Measurements from ENCODE around the gene LGMN. TPM values are rescaled to one million over a fixed set of nuclear protein-coding genes. Genes with fewer than 3 reads are reported as not detected.

LGMN gene
- polyA plus RNA-seq, 1 donor from 2014 or later = 48.0 TPM

GRCh38 chr14:92659765-92660561, 88.5 kb downstream of the LGMN start:
- H2AFZ ChIP-seq (ENCODE audit: low read depth, low read length) = peak overlapping the region; percentile 21
- H3K9ac ChIP-seq (ENCODE audit: low read length) = no peak overlapping the region
- no peaks in the 10 kb centered on the region for H3F3A ChIP-seq (ENCODE audit: insufficient read depth, low read length, poor library complexity, severe bottlenecking)
- no peaks in the 10 kb centered on the region for H4K20me1 ChIP-seq (ENCODE audit: insufficient read depth)
- TF ChIP-seq RAD21 (conservative IDR thresholded peaks at IDR 0.05) (no peak), CTCF (IDR thresholded peaks at IDR 0.05; ENCODE audit: poor library complexity, severe bottlenecking) (no peak), TAF1 (IDR thresholded peaks at IDR 0.05; ENCODE audit: low read depth) (no peak), SMC3 (conservative IDR thresholded peaks at IDR 0.05; ENCODE audit: poor library complexity) (no peak), EZH2 (IDR thresholded peaks at IDR 0.05; ENCODE audit: borderline replicate concordance, insufficient read depth, low read length, poor library complexity, severe bottlenecking) (no peak), EP300 (conservative IDR thresholded peaks at IDR 0.05; ENCODE audit: poor library complexity, severe bottlenecking) (no peak)
- TF ChIP-seq, protein P1, sequence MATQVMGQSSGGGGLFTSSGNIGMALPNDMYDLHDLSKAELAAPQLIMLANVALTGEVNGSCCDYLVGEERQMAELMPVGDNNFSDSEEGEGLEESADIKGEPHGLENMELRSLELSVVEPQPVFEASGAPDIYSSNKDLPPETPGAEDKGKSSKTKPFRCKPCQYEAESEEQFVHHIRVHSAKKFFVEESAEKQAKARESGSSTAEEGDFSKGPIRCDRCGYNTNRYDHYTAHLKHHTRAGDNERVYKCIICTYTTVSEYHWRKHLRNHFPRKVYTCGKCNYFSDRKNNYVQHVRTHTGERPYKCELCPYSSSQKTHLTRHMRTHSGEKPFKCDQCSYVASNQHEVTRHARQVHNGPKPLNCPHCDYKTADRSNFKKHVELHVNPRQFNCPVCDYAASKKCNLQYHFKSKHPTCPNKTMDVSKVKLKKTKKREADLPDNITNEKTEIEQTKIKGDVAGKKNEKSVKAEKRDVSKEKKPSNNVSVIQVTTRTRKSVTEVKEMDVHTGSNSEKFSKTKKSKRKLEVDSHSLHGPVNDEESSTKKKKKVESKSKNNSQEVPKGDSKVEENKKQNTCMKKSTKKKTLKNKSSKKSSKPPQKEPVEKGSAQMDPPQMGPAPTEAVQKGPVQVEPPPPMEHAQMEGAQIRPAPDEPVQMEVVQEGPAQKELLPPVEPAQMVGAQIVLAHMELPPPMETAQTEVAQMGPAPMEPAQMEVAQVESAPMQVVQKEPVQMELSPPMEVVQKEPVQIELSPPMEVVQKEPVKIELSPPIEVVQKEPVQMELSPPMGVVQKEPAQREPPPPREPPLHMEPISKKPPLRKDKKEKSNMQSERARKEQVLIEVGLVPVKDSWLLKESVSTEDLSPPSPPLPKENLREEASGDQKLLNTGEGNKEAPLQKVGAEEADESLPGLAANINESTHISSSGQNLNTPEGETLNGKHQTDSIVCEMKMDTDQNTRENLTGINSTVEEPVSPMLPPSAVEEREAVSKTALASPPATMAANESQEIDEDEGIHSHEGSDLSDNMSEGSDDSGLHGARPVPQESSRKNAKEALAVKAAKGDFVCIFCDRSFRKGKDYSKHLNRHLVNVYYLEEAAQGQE (IDR thresholded peaks at IDR 0.05; ENCODE audit: borderline replicate concordance) = no peak
- no peak overlapping the region for H3K4me2 ChIP-seq (ENCODE audit: low read length)
- H3K27ac ChIP-seq (ENCODE audit: low read length) = no peak overlapping the region
- no peaks in the 10 kb centered on the region for H3K9me2 ChIP-seq (ENCODE audit: insufficient read depth, low read length)
- no peaks in the 10 kb centered on the region for H3K9me3 ChIP-seq (ENCODE audit: low read length)
- no peaks in the 10 kb centered on the region for H3K27me3 ChIP-seq (ENCODE audit: insufficient read depth, low read depth, low read length)
- H3K79me2 ChIP-seq (replicated peaks; ENCODE audit: insufficient read depth, low read length) = no peaks in the 10 kb centered on the region
- no peak overlapping the region for H3K4me3 ChIP-seq (ENCODE audit: low read length)
- no peaks in the 10 kb centered on the region for H3K36me3 ChIP-seq (ENCODE audit: insufficient read depth, low read length)

DNA sequence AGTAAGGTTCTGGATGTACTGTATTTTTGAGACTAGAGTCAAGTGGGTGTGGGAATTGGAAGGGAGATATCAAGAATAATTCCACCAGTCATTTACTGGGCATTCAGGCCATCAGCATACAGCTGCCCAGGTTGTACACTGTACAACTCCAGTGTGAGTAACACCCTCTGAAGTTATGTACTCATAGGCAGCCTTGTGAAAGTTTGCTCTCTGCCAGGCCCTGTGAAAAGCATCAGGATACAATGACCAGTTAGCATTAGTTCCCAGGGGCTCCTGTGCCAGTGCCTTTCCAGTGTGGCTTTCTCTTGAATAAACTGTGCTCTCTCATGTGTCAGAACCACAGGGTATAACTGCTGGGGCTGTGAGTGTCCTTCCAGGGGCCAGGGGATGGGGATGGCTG, 89.7 kb downstream of the LGMN start:
- H3K79me2 ChIP-seq (replicated peaks; ENCODE audit: insufficient read depth, low read length) = no peaks in the 10 kb centered on the region
- H3F3A ChIP-seq (ENCODE audit: insufficient read depth, low read length, poor library complexity, severe bottlenecking) = no peaks in the 10 kb centered on the region
- TF ChIP-seq, protein P1 (IDR thresholded peaks at IDR 0.05; ENCODE audit: borderline replicate concordance) = no peak
- H3K4me3 ChIP-seq (ENCODE audit: low read length) = no peak overlapping the region
- no peak overlapping the region for H3K27ac ChIP-seq (ENCODE audit: low read length)
- H4K20me1 ChIP-seq (ENCODE audit: insufficient read depth) = no peaks in the 10 kb centered on the region
- no peaks in the 10 kb centered on the region for H3K9me3 ChIP-seq (ENCODE audit: low read length)
- no peak overlapping the region for H3K4me2 ChIP-seq (ENCODE audit: low read length)
- H3K9me2 ChIP-seq (ENCODE audit: insufficient read depth, low read length) = no peaks in the 10 kb centered on the region
- H3K9ac ChIP-seq (ENCODE audit: low read length) = no peak overlapping the region
- no peaks in the 10 kb centered on the region for H3K36me3 ChIP-seq (ENCODE audit: insufficient read depth, low read length)
- H2AFZ ChIP-seq (ENCODE audit: low read depth, low read length) = no peak overlapping the region
- no peaks in the 10 kb centered on the region for H3K27me3 ChIP-seq (ENCODE audit: insufficient read depth, low read depth, low read length)

Measured in neural cell (in vitro differentiated cells).